GM23338 (cell line): ENCODE measurements around the gene PERP. TPM values are rescaled to one million over a fixed set of nuclear protein-coding genes. Genes with fewer than 3 reads are reported as not detected.
"Not testable (repeated sequence)": the region's sequence is repeated elsewhere in the genome, so short reads cannot be mapped to it uniquely, and the experiment has no call there.

Experiments used
- ATAC-seq: fragments of 200-7000 bp; cut with Tn5 transposase; 3 replicates; pipeline ENCODE4 v1.9.1; 2020
- DNase-seq: peaks from one replicate; pipeline ENCODE4 v3.0.0-alpha.2; 2015; ENCODE audit warnings: low spot score
- H2AFZ ChIP-seq: fragments of 200-600 bp; sonication (generic); 2 replicates; pipeline ENCODE4 v1.8.0; 2016; ENCODE audit warnings: antibody characterized with exemption, mild to moderate bottlenecking, moderate library complexity
- H3F3A ChIP-seq: fragments of 200-600 bp; sonication (generic); replicated peaks from 2 replicates; pipeline ENCODE4 v1.8.0; 2017; ENCODE audit warnings: antibody characterized with exemption, mixed run types, low read depth
- H3K27ac ChIP-seq: fragments of 200-600 bp; sonication (generic); 2 replicates; pipeline ENCODE4 v1.6.1; 2016; ENCODE audit warnings: low read depth
- H3K27me3 ChIP-seq: fragments of 200-600 bp; sonication (generic); 2 replicates; pipeline ENCODE4 v1.8.0; 2016; ENCODE audit warnings: mild to moderate bottlenecking, mixed run types, moderate library complexity; ENCODE audit not compliant: insufficient read depth
- H3K36me3 ChIP-seq: fragments of 200-600 bp; sonication (generic); 2 replicates; pipeline ENCODE4 v1.8.0; 2016; ENCODE audit warnings: mild to moderate bottlenecking; ENCODE audit not compliant: insufficient read depth
- H3K4me1 ChIP-seq: fragments of 200-600 bp; sonication (generic); 2 replicates; pipeline ENCODE4 v1.8.0; 2016; ENCODE audit warnings: mild to moderate bottlenecking, moderate library complexity; ENCODE audit not compliant: insufficient read depth
- H3K4me2 ChIP-seq: fragments of 200-600 bp; sonication (generic); 2 replicates; pipeline ENCODE4 v1.7.1; 2017; ENCODE audit warnings: mixed run types
- H3K4me3 ChIP-seq: fragments of 200-600 bp; sonication (generic); 2 replicates; pipeline ENCODE4 v1.6.1; 2016; ENCODE audit warnings: mixed run types
- H3K79me2 ChIP-seq: fragments of 200-600 bp; sonication (generic); replicated peaks from 2 replicates; pipeline ENCODE4 v1.8.0; 2017; ENCODE audit warnings: mild to moderate bottlenecking; ENCODE audit not compliant: insufficient read depth
- H3K9me2 ChIP-seq: fragments of 200-600 bp; sonication (generic); 2 replicates; pipeline ENCODE4 v1.8.0; 2017; ENCODE audit not compliant: insufficient read depth
- H4K20me1 ChIP-seq: fragments of 200-600 bp; sonication (generic); replicated peaks from 2 replicates; pipeline ENCODE4 v1.8.0; 2017; ENCODE audit warnings: mild to moderate bottlenecking; ENCODE audit not compliant: insufficient read depth
- H3K27ac Mint-ChIP-seq: 2 replicates; pipeline ENCODE4 v1.8.0; 2020; ENCODE audit warnings: inconsistent platforms, mild to moderate bottlenecking, moderate library complexity, mixed read lengths
- H3K27me3 Mint-ChIP-seq: 3 replicates; pipeline ENCODE4 v1.8.0; 2022; ENCODE audit warnings: low read depth, mild to moderate bottlenecking, moderate library complexity, mixed read lengths, inconsistent platforms; ENCODE audit not compliant: insufficient read depth, poor library complexity
- H3K36me3 Mint-ChIP-seq: 3 replicates; pipeline ENCODE4 v1.8.0; 2021; ENCODE audit warnings: low read depth, mild to moderate bottlenecking, inconsistent platforms, moderate library complexity, mixed read lengths
- H3K4me1 Mint-ChIP-seq: 3 replicates; pipeline ENCODE4 v1.8.0; 2020; ENCODE audit warnings: mild to moderate bottlenecking, inconsistent platforms, mixed read lengths
- H3K4me3 Mint-ChIP-seq: 3 replicates; pipeline ENCODE4 v1.8.0; 2021; ENCODE audit warnings: moderate library complexity, mild to moderate bottlenecking, inconsistent platforms, mixed read lengths
- H3K9me3 Mint-ChIP-seq: 3 replicates; pipeline ENCODE4 v1.8.0; 2020; ENCODE audit warnings: moderate library complexity, mild to moderate bottlenecking, inconsistent platforms, mixed read lengths
- EZH2 ChIP-seq: fragments of 200-600 bp; sonication (generic); IDR thresholded peaks from one replicate; pipeline ENCODE4 v1.8.0; 2017; ENCODE audit warnings: antibody characterized with exemption, mild to moderate bottlenecking, low read depth; ENCODE audit not compliant: unreplicated experiment
- EZH2phosphoT487 ChIP-seq: fragments of 200-600 bp; sonication (generic); IDR thresholded peaks from one replicate; pipeline ENCODE4 v1.8.1; 2018; ENCODE audit warnings: antibody characterized with exemption; ENCODE audit not compliant: unreplicated experiment
- JUNB ChIP-seq: IDR thresholded peaks from one replicate; pipeline ENCODE4 v1.6.1; 2016; ENCODE audit warnings: antibody characterized with exemption; ENCODE audit not compliant: unreplicated experiment
- POLR2AphosphoS5 ChIP-seq: IDR thresholded peaks from 2 replicates; pipeline ENCODE4 v1.6.1; 2016; ENCODE audit warnings: antibody characterized with exemption, low read depth
- STAT1 ChIP-seq: IDR thresholded peaks from one replicate; pipeline ENCODE4 v1.6.1; 2016; ENCODE audit warnings: antibody characterized with exemption; ENCODE audit not compliant: unreplicated experiment
- ZNF114 ChIP-seq: fragments of 250-450 bp; sonication (Bioruptor Pico); IDR thresholded peaks from 2 replicates; pipeline ENCODE4 v1.5.0; 2020; ENCODE audit warnings: mild to moderate bottlenecking, moderate library complexity
- ZNF331 ChIP-seq: fragments of 250-450 bp; sonication (Bioruptor Pico); IDR thresholded peaks from 2 replicates; pipeline ENCODE4 v1.5.0; 2020; ENCODE audit warnings: low read depth, mild to moderate bottlenecking, moderate library complexity
- polyA plus RNA-seq: library from polyadenylated mRNA; unstranded; fragments of >200 nt; fragmentation: Nextera tagmentation; extraction: Ambion mirVana; gene quantifications from 2 replicates; pipeline ENCODE4 v1.2.1, GENCODE V29; 2016
- total RNA-seq: library from RNA; depleted of rRNA; stranded (reverse); fragments of >200 nt; shearing (Covaris generic); gene quantifications from 2 replicates; pipeline ENCODE4 v1.2.3, GENCODE V29; 2014
- TF ChIP-seq, protein P1 (sequence below): fragments of 250-450 bp; sonication (Bioruptor Pico); IDR thresholded peaks from 2 replicates; pipeline ENCODE4 v1.5.0; 2020; ENCODE audit warnings: mild to moderate bottlenecking, moderate library complexity
- TF ChIP-seq, protein P2 (sequence below), 2 experiments: fragments of 200-600 bp in 1 of 2; sonication (generic) in 1 of 2; conservative IDR thresholded peaks; 2 replicates each; pipeline versions ENCODE4 v1.5.1 to v1.6.1; 2016 to 2017; ENCODE audit warnings: antibody characterized with exemption in 2 of 2, low read depth in 2 of 2, mild to moderate bottlenecking in 2 of 2, moderate library complexity in 1 of 2
- TF ChIP-seq, protein P3 (sequence below): IDR thresholded peaks from one replicate; pipeline ENCODE4 v1.6.1; 2018; ENCODE audit warnings: antibody characterized with exemption; ENCODE audit not compliant: unreplicated experiment

Gene PERP
- total and polyA plus RNA-seq, 2 experiments from 2014 or later: 23.7 to 28.4 TPM

DNA sequence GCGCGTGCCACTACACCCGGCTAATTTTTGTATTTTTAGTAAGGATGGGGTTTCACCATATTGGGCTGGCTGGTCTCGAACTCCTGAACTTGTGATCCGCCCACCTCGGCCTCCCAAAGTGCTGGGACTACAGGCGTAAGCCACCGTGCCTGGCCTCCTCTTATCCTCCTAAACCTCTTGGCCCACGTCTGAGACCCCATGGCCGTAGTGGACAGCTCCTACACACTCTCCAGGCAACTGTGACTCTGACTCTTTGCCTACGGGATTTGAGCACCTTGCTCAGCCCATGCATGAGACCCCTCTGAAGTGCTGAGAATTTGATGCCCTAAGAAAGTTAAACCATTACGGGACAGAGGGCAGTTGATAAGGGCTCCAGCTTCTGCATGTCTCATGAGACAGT, 25.0 kb downstream of the PERP start:
- Mint-ChIP-seq H3K27ac (no peak overlapping the region), H3K4me3 (no peak overlapping the region), H3K36me3 (no peaks in the 10 kb centered on the region), H3K9me3 (peaks cover 5% of the 10 kb centered on the region; the same call in 1 of the 3 replicates), H3K27me3 (peaks cover 2% of the 10 kb centered on the region), H3K4me1 (peaks cover 10% of the 10 kb centered on the region)
- H3K4me2 ChIP-seq: no peak overlapping the region
- DNase-seq (no peak), ATAC-seq (no peak)
- no peak overlapping the region for H3K4me3 ChIP-seq
- H3K36me3 ChIP-seq: no peaks in the 10 kb centered on the region
- no peaks in the 10 kb centered on the region for H3F3A ChIP-seq
- H3K27ac ChIP-seq: no peak overlapping the region
- TF ChIP-seq EZH2phosphoT487: no peak
- no peak for TF ChIP-seq STAT1
- no peak for TF ChIP-seq ZNF331
- TF ChIP-seq, protein P1, sequence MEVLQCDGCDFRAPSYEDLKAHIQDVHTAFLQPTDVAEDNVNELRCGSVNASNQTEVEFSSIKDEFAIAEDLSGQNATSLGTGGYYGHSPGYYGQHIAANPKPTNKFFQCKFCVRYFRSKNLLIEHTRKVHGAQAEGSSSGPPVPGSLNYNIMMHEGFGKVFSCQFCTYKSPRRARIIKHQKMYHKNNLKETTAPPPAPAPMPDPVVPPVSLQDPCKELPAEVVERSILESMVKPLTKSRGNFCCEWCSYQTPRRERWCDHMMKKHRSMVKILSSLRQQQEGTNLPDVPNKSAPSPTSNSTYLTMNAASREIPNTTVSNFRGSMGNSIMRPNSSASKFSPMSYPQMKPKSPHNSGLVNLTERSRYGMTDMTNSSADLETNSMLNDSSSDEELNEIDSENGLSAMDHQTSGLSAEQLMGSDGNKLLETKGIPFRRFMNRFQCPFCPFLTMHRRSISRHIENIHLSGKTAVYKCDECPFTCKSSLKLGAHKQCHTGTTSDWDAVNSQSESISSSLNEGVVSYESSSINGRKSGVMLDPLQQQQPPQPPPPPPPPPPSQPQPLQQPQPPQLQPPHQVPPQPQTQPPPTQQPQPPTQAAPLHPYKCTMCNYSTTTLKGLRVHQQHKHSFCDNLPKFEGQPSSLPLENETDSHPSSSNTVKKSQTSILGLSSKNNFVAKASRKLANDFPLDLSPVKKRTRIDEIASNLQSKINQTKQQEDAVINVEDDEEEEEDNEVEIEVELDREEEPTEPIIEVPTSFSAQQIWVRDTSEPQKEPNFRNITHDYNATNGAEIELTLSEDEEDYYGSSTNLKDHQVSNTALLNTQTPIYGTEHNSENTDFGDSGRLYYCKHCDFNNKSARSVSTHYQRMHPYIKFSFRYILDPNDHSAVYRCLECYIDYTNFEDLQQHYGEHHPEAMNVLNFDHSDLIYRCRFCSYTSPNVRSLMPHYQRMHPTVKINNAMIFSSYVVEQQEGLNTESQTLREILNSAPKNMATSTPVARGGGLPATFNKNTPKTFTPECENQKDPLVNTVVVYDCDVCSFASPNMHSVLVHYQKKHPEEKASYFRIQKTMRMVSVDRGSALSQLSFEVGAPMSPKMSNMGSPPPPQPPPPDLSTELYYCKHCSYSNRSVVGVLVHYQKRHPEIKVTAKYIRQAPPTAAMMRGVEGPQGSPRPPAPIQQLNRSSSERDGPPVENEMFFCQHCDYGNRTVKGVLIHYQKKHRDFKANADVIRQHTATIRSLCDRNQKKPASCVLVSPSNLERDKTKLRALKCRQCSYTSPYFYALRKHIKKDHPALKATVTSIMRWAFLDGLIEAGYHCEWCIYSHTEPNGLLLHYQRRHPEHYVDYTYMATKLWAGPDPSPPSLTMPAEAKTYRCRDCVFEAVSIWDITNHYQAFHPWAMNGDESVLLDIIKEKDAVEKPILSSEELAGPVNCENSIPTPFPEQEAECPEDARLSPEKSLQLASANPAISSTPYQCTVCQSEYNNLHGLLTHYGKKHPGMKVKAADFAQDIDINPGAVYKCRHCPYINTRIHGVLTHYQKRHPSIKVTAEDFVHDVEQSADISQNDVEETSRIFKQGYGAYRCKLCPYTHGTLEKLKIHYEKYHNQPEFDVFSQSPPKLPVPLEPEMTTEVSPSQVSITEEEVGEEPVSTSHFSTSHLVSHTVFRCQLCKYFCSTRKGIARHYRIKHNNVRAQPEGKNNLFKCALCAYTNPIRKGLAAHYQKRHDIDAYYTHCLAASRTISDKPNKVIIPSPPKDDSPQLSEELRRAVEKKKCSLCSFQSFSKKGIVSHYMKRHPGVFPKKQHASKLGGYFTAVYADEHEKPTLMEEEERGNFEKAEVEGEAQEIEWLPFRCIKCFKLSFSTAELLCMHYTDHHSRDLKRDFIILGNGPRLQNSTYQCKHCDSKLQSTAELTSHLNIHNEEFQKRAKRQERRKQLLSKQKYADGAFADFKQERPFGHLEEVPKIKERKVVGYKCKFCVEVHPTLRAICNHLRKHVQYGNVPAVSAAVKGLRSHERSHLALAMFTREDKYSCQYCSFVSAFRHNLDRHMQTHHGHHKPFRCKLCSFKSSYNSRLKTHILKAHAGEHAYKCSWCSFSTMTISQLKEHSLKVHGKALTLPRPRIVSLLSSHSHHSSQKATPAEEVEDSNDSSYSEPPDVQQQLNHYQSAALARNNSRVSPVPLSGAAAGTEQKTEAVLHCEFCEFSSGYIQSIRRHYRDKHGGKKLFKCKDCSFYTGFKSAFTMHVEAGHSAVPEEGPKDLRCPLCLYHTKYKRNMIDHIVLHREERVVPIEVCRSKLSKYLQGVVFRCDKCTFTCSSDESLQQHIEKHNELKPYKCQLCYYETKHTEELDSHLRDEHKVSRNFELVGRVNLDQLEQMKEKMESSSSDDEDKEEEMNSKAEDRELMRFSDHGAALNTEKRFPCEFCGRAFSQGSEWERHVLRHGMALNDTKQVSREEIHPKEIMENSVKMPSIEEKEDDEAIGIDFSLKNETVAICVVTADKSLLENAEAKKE (CRISPR knock-in tag): no peak
- no peak for TF ChIP-seq EZH2
- no peak for TF ChIP-seq JUNB
- no peak for TF ChIP-seq ZNF114 (CRISPR knock-in tag)
- no peak for TF ChIP-seq POLR2AphosphoS5
- TF ChIP-seq, protein P2, sequence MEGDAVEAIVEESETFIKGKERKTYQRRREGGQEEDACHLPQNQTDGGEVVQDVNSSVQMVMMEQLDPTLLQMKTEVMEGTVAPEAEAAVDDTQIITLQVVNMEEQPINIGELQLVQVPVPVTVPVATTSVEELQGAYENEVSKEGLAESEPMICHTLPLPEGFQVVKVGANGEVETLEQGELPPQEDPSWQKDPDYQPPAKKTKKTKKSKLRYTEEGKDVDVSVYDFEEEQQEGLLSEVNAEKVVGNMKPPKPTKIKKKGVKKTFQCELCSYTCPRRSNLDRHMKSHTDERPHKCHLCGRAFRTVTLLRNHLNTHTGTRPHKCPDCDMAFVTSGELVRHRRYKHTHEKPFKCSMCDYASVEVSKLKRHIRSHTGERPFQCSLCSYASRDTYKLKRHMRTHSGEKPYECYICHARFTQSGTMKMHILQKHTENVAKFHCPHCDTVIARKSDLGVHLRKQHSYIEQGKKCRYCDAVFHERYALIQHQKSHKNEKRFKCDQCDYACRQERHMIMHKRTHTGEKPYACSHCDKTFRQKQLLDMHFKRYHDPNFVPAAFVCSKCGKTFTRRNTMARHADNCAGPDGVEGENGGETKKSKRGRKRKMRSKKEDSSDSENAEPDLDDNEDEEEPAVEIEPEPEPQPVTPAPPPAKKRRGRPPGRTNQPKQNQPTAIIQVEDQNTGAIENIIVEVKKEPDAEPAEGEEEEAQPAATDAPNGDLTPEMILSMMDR (conservative IDR thresholded peaks at IDR 0.05; ENCODE audit: low read depth in 2 of 2): no peak
- TF ChIP-seq, protein P3, sequence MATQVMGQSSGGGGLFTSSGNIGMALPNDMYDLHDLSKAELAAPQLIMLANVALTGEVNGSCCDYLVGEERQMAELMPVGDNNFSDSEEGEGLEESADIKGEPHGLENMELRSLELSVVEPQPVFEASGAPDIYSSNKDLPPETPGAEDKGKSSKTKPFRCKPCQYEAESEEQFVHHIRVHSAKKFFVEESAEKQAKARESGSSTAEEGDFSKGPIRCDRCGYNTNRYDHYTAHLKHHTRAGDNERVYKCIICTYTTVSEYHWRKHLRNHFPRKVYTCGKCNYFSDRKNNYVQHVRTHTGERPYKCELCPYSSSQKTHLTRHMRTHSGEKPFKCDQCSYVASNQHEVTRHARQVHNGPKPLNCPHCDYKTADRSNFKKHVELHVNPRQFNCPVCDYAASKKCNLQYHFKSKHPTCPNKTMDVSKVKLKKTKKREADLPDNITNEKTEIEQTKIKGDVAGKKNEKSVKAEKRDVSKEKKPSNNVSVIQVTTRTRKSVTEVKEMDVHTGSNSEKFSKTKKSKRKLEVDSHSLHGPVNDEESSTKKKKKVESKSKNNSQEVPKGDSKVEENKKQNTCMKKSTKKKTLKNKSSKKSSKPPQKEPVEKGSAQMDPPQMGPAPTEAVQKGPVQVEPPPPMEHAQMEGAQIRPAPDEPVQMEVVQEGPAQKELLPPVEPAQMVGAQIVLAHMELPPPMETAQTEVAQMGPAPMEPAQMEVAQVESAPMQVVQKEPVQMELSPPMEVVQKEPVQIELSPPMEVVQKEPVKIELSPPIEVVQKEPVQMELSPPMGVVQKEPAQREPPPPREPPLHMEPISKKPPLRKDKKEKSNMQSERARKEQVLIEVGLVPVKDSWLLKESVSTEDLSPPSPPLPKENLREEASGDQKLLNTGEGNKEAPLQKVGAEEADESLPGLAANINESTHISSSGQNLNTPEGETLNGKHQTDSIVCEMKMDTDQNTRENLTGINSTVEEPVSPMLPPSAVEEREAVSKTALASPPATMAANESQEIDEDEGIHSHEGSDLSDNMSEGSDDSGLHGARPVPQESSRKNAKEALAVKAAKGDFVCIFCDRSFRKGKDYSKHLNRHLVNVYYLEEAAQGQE: no peak
- peaks cover 14% of the 10 kb centered on the region for H3K9me2 ChIP-seq
- H3K4me1 ChIP-seq: 0 out of 2 replicates have a peak, but pooled peaks cover 4% of the 10 kb centered on the region
- no peaks in the 10 kb centered on the region for H3K27me3 ChIP-seq
- H2AFZ ChIP-seq: no peak overlapping the region
- H4K20me1 ChIP-seq: no peaks in the 10 kb centered on the region
- no peaks in the 10 kb centered on the region for H3K79me2 ChIP-seq

- H3K9me3 Mint-ChIP-seq: peaks cover 22% of the 10 kb centered on the region
- not testable (repeated sequence) for H3K4me3 Mint-ChIP-seq, H3K36me3 ChIP-seq, H3K4me1 Mint-ChIP-seq, H3K79me2 ChIP-seq, H3K4me3 ChIP-seq, H3K27ac ChIP-seq, H3K27ac Mint-ChIP-seq, ATAC-seq, H3K4me2 ChIP-seq, H3K27me3 ChIP-seq, H3K4me1 ChIP-seq, H4K20me1 ChIP-seq, H3F3A ChIP-seq, H3K27me3 Mint-ChIP-seq, H2AFZ ChIP-seq, DNase-seq
- H3K9me2 ChIP-seq: peaks cover 11% of the 10 kb centered on the region; the same call in 1 of the 2 replicates
- H3K36me3 Mint-ChIP-seq: peaks cover 11% of the 10 kb centered on the region; the same call in 2 of the 3 replicates
Measured at GRCh38 chr6:138079556-138079955, 27.7 kb downstream of the PERP start.
